Effector memory CD8-positive, alpha-beta T cell (primary cell): ENCODE data around the gene DNAJC19.

ENCODE experiments used
- ATAC-seq: fragments of 150-1000 bp; cut with Tn5 transposase; replicated peaks from 2 replicates; pipeline ENCODE4 v1.10.0; 2021; ENCODE audit warnings: mild to moderate bottlenecking, moderate library complexity
- DNase-seq, 3 experiments: peaks; one replicate each; pipeline ENCODE4 v3.0.0; 2021
- H3K27ac Mint-ChIP-seq, 2 donors: one replicate each; pipeline ENCODE4 v1.8.0; 2022; ENCODE audit warnings: mild to moderate bottlenecking in 2 of 2, mixed read lengths in 2 of 2, moderate library complexity in 2 of 2
- H3K27me3 Mint-ChIP-seq, 2 donors: one replicate each; pipeline ENCODE4 v1.8.0; 2022; ENCODE audit warnings: mixed read lengths in 2 of 2
- H3K36me3 Mint-ChIP-seq: one replicate; pipeline ENCODE4 v1.8.0; 2022; ENCODE audit warnings: mild to moderate bottlenecking, moderate library complexity, mixed read lengths; ENCODE audit not compliant: insufficient read depth
- H3K4me1 Mint-ChIP-seq, 2 donors: one replicate each; pipeline ENCODE4 v1.8.0; 2022; ENCODE audit warnings: low read depth in 2 of 2, mixed read lengths in 2 of 2
- H3K4me3 Mint-ChIP-seq, 2 donors: one replicate each; pipeline ENCODE4 v1.8.0; 2022; ENCODE audit warnings: mild to moderate bottlenecking in 2 of 2, mixed read lengths in 2 of 2, moderate library complexity in 2 of 2
- H3K9me3 Mint-ChIP-seq, 2 donors: one replicate each; pipeline ENCODE4 v1.8.0; 2022; ENCODE audit warnings: mixed read lengths in 2 of 2

The DNAJC19 gene

GRCh38 chr3:180934638-180935037 is 54.9 kb downstream of the DNAJC19 start:
- Mint-ChIP-seq H3K4me1 (peaks cover 24 to 43% of the 10 kb centered on the region in 2 donors), H3K36me3 (peaks cover 41% of the 10 kb centered on the region), H3K4me3 (no peak overlapping the region), H3K9me3 (no peaks in the 10 kb centered on the region), H3K27ac (no peak overlapping the region), H3K27me3 (no peaks in the 10 kb centered on the region)
- ATAC-seq (no peak), DNase-seq (no peak)
